GM19193 (cell line): ENCODE data around the gene STAT5B.

ENCODE experiments used
- POLR2A ChIP-seq: IDR thresholded peaks from 4 replicates; pipeline ENCODE4 v1.6.1; 2011; ENCODE audit not compliant: insufficient read depth, insufficient read length; ENCODE audit errors: extremely low read depth

STAT5B gene

DNA sequence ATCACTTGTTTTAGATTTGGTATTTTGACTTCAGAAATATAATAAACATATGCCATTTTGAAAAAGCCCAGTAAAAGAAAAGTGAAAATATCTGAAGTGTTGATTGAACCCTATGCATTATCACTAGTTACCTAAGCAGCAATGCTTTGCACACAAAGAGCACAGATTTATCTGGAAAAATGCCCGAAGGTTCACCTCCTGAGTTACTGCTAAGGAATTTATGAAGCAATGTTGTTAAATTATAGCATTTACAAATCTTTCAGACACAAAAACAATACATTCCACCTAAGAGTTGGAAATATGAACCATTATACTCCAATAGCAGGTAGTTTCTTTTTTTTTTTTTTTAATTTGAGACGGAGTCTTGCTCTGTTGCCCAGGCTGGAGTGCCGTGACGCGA, 43.0 kb downstream of the STAT5B start:
- no peak for TF ChIP-seq POLR2A

DNA sequence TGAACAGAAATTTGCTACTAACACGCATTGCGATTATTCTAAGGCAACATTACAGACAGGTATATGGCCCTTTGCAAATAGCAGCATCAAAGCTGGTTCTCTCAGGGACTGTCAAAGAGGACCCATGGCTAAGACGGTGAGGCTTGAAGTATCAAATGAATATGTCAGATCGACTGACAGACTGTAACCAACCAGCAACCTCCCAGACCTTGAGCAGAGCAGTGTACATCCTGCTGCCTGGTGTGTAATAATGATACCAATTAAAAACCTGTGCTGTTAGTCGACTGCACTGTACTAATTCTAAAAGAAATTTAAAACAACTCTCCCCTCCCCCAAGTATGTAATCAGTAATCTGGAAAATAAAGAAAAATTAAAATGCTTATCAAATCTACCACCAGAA, 46.0 kb downstream of the STAT5B start:
- TF ChIP-seq POLR2A = no peak

DNA sequence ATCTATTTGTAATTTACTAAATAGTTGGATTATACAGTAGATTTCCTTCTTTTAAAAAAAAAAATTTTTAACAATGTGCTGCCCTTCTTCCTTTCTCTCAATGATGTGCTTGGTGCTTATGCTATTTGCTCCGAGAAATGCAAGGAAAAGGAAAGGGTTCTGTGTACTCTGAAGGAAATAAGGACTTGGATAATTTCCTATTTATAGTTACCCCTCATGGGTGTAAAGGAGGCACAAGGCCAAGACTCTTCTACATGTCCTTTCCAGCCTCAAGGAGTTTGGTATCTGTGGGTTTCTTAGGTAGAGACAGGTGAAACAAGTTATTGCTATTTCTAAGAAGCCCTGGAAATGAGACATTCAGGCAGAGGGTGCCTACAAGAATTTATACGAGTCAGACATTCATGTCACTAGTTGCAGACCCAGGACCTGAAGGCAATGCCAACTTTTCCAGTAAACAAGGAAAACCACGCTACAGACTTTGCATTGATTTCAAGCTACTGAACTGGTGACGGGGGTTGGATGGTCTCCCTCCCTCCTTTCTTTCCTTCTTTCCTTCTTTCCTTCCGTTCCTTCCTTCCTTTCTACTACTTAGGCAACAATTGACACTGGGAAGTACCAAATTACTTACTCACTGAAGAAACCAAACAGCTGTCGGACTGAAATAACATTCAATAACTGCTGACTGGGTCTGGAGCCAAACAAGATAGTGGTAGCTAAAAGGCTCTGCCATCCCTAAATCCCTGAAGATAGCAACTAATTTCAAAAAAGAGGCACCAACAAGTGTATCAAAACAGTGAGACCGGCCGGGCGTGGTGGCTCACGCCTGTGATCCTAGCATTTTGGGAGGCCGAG, 48.1 kb downstream of the STAT5B start:
- TF ChIP-seq POLR2A = no peak

DNA sequence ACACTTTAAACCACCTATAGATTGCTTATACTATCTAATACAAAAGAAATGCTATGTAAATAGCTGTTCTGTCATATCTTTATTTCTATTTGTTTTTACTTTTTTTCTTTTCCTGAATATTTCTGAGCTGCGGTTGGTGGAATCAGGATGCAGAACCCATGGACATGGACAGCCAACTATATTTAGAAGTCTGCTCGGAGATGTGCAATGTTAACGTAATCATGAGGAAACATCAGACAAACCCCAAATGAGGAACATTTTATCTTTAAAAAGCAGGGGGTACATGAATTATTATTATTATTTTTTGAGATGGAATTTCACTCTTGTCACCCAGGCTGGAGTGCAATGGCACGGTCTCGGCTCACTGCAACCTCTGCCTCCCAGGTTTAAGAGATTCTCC, 50.5 kb downstream of the STAT5B start:
- no peak for TF ChIP-seq POLR2A

DNA sequence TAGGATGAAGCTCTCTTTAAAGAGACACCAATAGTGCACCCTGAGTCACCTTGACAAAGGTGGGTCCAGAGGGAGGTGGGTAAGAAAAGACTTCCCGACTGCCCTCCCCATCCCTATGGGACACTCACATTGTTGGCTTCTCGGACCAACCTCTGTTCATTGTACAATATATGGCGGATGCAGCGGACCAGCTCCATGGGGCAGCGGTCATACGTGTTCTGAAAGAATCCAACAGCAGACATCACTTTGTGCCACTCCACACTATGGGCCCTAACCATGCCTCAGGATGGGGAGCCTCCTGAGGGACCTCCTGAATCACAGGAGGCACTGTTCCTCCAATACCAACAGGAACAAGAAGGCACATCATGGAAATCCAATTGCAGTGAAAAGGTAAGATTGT, 51.5 kb downstream of the STAT5B start:
- no peak for TF ChIP-seq POLR2A

DNA sequence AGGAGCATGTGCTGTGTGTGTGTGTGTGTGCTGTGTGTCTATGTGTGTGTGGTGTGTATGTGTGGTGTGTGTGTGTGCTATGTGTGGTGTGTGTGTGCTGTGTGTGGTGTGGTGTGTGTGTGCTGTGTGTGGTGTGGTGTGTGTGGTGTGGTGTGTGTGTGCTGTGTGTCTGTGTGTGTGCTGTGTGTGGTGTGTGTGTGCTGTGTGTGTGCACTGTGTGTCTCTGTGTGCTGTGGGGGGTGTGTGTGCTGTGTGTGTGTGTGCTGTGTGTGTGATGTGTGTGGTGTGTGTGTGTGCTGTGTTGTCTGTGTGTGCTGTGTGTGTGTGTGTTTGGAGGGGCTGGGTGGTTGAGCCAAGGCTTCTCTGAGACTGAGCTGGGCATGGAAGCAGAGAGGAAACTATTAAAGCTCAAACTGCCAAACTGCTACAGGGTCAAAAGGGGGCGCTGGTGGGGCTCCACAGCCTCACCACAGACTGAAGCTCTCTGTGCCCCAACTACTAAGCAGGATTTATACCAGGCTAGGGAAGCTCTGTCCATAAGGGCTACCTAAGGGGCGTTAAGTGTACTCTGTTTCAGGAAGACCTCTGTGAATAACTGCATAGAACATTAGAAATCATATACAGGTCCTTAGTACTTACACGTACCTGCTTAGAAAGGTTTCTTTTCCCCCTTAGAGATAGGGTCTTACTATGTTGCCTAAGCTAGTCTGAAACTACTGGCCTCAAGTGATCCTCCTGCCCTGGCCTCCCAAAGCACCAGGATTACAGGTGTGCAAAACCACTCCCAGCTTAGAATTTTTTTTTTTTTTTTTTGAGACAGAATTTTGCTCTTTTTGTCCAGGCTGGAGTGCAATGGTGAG, 54.1 kb downstream of the STAT5B start:
- TF ChIP-seq POLR2A = no peak

DNA sequence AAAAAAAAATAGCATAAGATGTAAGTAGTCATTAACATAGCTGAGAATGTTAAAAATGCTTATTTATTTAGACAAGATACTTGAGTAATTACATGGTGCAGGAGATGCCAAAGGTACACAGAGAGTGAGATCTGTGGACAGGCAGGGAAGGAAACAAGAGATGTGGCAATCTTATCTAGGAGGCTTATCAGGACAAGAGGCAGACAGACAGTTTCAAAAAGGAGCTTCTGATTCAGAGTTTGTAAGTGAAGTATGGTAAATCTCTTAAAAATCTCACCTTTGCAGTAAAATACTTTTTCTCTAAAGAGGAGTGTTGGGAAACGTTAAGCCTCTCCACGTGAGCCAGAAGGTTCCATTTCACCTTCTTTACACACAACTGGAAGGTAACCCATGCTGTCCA, 62.0 kb downstream of the STAT5B start:
- no peak for TF ChIP-seq POLR2A

DNA sequence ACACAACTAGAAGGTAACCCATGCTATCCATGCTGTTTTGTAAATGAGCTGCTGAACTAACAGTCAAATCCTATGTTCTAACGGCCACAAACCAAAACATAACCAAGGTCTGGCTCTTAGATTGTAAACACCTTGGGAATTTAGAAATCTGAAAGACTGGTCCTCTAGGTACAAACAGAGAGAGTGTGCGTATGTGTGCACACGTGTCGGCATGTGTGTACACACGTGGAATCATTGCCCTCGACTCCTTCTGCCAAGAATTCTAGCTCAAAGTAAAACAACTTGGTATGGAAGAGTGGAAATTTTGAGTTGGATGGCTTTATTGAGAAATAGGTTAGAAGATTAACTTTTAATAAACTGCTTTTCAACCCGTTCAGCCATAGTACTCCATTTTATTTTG, 63.8 kb downstream of the STAT5B start:
- no peak for TF ChIP-seq POLR2A

DNA sequence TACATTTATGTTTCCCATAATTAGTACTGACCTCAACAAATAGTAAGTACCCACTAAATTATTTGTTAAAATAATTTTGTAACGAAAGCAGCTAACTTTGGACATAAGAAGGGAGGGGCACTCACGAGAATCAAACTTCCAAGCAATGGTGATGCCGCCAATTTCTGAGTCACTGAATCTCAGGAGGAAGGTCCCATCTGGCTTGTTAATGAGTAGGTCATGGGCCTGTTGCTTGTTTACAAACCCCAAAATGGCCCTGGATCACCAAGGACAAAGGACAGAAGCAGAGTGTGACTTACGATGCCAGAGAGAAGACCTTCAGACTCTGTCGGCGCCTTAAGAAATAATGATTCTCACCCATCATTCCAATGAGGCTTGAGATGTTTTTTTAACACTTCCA, 66.1 kb downstream of the STAT5B start:
- no peak for TF ChIP-seq POLR2A

DNA sequence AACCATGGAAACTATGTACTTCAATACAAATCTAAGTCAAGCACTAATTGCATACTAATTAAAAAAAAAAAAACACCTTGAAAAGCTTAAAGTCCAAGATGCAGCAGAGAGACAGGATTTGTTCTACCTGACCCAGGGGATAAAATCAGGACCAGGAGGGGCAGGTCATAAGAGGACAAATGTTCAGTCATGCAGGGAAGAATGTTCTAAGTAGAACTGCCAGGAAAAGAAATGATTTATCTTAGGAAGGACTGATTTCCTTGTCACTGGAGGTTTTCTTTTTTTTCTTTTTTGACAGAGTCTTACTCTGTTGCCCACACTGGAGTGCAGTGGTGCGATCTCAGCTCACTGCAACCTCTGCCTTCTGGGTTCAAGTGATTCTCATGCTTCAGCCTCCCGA, 72.8 kb downstream of the STAT5B start:
- TF ChIP-seq POLR2A = no peak

DNA sequence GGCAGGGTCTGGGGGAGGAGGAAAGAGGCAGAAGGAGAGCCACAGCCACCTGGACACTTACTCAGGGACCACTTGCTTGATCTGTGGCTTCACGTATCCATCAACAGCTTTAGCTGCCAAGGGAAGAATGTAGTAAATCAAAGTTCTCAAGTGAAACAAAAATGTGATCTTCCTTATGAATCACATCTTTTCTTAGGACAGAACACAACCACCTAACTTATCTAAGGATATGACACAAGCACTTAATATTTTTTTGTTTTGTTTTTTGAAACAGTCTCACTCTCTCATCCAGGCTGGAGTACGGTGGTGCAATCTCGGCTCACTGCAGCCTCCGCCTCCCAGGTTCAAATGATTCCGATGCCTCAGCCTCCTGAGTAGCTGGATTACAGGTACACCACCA, 73.5 kb downstream of the STAT5B start:
- no peak for TF ChIP-seq POLR2A

DNA sequence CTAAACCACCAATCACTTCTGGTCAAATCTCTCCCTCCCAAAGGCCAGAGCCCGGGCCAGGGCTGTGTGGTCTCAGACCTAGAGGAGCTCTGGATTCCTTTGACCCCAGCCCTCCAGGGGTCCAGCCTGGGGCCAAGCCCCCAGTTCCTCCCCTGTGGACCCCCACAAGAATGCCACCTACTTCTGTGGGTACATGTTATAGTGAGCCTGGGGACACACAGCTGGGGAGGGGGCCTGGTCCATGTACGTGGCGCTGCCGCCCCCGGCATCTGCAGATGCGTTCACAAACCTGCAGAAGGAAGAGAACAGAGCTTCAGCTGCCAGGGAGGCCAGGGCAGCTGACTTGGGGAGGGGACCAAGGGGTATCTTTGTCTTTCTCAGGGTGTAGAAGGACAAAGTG, 74.0 kb downstream of the STAT5B start:
- TF ChIP-seq POLR2A = no peak

DNA sequence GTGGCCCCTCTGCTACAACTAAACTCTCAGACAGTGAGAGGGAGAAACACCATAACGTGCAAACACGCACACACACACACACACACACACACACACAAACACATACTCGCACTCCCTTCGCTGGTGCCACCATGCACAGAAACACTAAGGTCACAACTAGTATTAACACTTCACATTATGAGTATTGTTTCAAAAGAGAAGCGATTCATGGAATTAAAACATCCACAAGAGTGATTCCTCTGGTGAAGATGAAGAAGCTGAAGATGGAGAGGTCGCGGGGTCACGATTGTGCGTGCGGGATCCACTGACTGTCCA, 74.8 kb downstream of the STAT5B start:
- no peak for TF ChIP-seq POLR2A

DNA sequence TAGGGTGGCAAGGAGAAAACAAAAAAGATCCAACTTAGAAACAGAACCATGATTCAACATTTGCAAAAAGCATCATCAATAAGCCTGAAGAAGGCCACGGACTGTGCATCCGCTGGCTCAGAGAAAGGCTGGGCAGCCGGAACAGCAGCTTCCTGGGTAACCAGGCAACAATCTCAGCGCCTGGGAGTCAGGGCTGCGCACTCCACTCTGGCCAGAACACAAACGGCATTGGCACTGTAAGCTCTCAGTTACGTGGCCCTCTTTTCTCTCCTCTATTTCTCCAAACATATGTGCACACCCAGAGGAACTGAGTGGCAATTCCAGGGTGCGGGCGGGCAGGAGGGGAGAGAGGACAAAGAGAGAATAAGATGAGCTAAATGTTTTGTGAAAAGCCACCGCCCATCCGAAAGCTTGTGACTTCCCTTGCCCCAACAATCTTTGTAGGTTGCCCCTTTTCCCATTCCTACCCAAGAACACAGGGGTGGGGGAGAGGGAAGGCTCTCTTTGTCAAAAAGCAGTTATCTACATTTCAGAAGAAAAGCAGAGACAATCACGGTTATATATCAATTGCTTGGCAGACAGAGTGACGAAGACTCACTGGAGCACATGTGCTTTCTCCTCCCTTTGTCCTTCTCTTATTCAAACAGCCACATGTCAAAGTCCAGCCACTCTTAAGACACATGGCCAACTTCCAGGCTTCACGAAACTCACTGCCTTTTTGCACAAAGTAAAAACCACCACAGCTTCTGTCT, 75.3 kb downstream of the STAT5B start:
- TF ChIP-seq POLR2A = no peak

DNA sequence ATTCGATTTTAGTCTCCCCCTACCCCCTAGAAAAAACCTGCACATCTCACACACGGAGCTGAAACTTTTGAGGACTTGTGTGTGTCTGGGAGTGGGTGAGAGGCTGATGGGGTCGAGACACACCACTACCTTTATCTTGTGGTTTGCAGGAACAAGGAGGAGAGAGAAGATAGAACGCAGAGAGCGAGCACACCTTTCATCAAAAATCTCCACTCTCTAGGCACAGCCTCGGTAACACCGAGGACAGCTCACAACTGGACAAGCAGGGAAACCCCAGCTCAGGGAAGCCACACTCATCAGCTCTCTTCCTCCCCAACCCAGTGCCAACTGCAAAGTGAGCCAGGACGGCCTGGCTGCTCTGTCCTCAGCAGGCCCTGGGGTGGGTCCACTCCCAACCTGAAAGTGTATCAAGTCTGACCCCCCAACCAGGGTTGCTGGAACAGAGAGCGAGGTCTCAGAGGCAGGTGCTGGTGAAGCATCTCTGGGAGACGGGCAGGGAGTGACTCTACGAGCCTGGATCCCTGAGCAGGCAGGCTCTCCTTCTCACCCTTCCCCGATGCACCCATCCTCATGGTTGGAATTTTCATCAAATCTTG, 76.7 kb downstream of the STAT5B start:
- TF ChIP-seq POLR2A = no peak

DNA sequence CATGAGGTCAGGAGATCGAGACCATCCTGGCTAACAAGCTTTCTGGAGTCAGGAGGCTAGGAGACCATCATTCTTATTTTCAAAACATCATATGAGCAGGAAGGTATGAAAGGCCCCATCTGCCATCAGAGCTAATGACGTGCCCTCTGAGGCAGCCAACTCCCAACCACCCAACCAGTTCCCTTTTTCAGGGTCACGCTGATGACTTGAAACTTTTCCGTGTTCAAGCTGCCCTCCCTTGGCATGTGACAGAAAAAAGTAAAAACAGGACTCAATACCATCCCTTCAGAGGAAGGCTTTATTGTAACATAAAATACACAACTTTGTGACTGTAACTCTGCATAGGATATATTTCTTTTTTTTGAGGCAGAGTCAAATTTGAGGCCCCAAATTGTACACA, 77.3 kb downstream of the STAT5B start:
- no peak for TF ChIP-seq POLR2A

DNA sequence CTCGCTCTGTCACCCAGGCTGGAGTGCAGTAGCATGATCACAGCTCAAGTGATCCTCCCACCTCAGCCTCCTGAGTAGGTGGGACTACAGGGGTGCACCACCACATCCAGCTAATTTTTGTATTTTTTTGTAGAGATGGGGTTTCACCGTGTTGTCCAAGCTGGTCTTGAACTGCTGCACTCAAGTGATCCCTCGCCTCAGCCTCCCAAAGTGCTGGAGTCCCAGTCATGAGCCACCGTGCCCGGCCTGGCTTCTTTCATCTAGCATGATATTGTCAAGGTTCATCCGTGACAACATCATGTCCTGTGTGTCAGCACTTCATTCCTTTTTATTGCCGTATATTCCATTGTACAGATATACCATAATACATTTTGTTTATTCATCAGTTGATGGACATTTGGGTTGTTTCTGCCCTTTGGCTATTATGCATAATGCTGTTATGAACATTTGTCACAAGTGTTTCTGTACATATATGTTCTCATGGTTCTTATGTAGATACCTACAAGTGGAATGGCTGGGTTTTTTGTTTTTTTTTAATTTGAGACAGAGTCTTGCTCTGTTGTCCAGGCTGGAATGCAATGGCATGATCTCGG, 78.5 kb downstream of the STAT5B start:
- TF ChIP-seq POLR2A = no peak
